ENCODE measurements around the gene SPEM1.

DNA sequence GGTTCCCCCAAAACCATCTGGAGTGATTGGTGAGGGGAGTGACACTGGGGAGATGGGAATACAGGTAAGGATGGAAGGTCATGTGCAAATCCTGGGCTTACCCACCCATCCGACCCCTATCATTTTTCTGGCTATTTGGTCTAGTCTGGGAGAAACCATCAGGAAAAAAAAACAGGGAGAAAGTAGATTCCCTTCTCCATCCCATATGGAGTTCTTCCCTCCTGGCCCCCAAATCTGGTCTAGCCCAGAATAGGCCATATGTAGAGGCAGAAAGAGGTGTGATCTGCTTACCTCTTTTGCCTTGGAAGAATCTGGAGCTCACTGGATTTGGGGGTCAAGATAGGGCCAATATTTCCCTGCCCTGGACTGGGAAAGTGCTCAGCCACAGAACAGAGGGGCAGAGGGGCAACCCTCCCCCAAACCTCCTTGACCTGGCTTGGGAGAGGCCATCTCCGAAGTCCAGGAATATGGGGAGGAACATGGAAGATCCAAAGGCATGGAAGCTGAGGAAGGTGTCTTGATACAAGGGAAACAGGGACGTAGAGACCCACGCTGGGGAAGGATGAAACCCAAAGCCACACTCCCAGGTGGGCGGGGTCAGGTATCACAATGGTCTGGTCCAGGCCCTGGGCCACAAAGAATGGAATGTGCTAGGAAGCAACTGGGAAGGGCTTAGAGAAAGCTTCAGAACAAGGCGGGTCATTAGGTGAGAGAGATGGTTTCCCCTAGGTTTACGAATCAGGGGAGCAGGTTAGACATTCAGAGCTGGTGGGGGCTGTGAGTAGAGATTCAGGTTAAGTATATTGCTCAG, 40.9 kb downstream of the SPEM1 start:
- no peak for TF ChIP-seq L3MBTL2 (conservative IDR thresholded peaks at IDR 0.05)
- no peak for TF ChIP-seq SP1 (IDR thresholded peaks at IDR 0.05)
- no peak for TF ChIP-seq HDGF (IDR thresholded peaks at IDR 0.05; ENCODE audit: borderline replicate concordance)
- TF ChIP-seq FOXA1 (IDR thresholded peaks at IDR 0.05), result no peak
- no peak for TF ChIP-seq ARNT (IDR thresholded peaks at IDR 0.05)
- TF ChIP-seq CTBP1 (IDR thresholded peaks at IDR 0.05; ENCODE audit: borderline replicate concordance), result no peak
- no peak for TF ChIP-seq TARDBP (IDR thresholded peaks at IDR 0.05)
- no peak for TF ChIP-seq NFRKB (IDR thresholded peaks at IDR 0.05)
- no peak for TF ChIP-seq SUZ12 (IDR thresholded peaks at IDR 0.05)
- no peak for TF ChIP-seq FOXM1 (IDR thresholded peaks at IDR 0.05; ENCODE audit: borderline replicate concordance)
- TF ChIP-seq ZNF384 (IDR thresholded peaks at IDR 0.05), result no peak

Data from HEK293T (cell line).